ENCODE results near the gene WEE1.
A peak's percentile ranks its signal among the peaks of the same experiment; 100 is the strongest.

WEE1 gene

GRCh38 chr11:9577556-9577955, 4.1 kb downstream of the WEE1 start:
- in situ Hi-C loops (cut with HindIII; ENCODE audit: low pct_ligation_motif_present, low sequenced_read_pairs): no loop called here
- H3K36me3 ChIP-seq (replicated peaks): peaks cover 27% of the 10 kb centered on the region
- TF ChIP-seq CTCF (IDR thresholded peaks at IDR 0.05; ENCODE audit: low read depth, low read length, missing control alignments): no peak
- DNase-seq: peak; percentile 36
- no peaks in the 10 kb centered on the region for H3K27me3 ChIP-seq (replicated peaks)
- H3K27ac ChIP-seq: peak overlapping the region; percentile 98
- peak overlapping the region; percentile 88 for H3K4me3 ChIP-seq (ENCODE audit: low read depth, low read length)

GRCh38 chr11:9580894-9581293, 7.4 kb downstream of the WEE1 start:
- Histone ChIP-seq H3K27me3 (replicated peaks) (no peaks in the 10 kb centered on the region), H3K27ac (no peak overlapping the region), H3K4me3 (ENCODE audit: low read depth, low read length) (no peak overlapping the region), H3K36me3 (replicated peaks) (peaks cover 53% of the 10 kb centered on the region)
- no peak for DNase-seq
- no peak for TF ChIP-seq CTCF (IDR thresholded peaks at IDR 0.05; ENCODE audit: low read depth, low read length, missing control alignments)
- in situ Hi-C loops (cut with HindIII; ENCODE audit: low pct_ligation_motif_present, low sequenced_read_pairs): no loop called here

- Histone ChIP-seq H3K36me3 (replicated peaks) (peaks cover 61% of the 10 kb centered on the region), H3K4me3 (ENCODE audit: low read depth, low read length) (no peak overlapping the region), H3K27ac (no peak overlapping the region), H3K27me3 (replicated peaks) (no peaks in the 10 kb centered on the region)
- DNase-seq: no peak
- in situ Hi-C loops (cut with HindIII; ENCODE audit: low pct_ligation_motif_present, low sequenced_read_pairs): no loop called here
- TF ChIP-seq CTCF (IDR thresholded peaks at IDR 0.05; ENCODE audit: low read depth, low read length, missing control alignments): no peak
These were observed 8.2 kb downstream of the WEE1 start for GRCh38 chr11:9581556-9582161.

- Histone ChIP-seq H3K36me3 (replicated peaks) (peaks cover 29% of the 10 kb centered on the region), H3K27me3 (replicated peaks) (no peaks in the 10 kb centered on the region), H3K27ac (no peak overlapping the region), H3K4me3 (ENCODE audit: low read depth, low read length) (no peak overlapping the region)
- in situ Hi-C loops (cut with HindIII; ENCODE audit: low pct_ligation_motif_present, low sequenced_read_pairs): no loop called here
- DNase-seq: no peak
- TF ChIP-seq CTCF (IDR thresholded peaks at IDR 0.05; ENCODE audit: low read depth, low read length, missing control alignments): no peak
These were observed 17.2 kb downstream of the WEE1 start for GRCh38 chr11:9590717-9591116.

- Histone ChIP-seq H3K4me3 (ENCODE audit: low read depth, low read length) (no peak overlapping the region), H3K27ac (no peak overlapping the region), H3K36me3 (replicated peaks) (peaks cover 6% of the 10 kb centered on the region), H3K27me3 (replicated peaks) (no peaks in the 10 kb centered on the region)
- TF ChIP-seq CTCF (IDR thresholded peaks at IDR 0.05; ENCODE audit: low read depth, low read length, missing control alignments): no peak
- no peak for DNase-seq
- in situ Hi-C loops (cut with HindIII; ENCODE audit: low pct_ligation_motif_present, low sequenced_read_pairs): no loop called here
These were observed 21.0 kb downstream of the WEE1 start for GRCh38 chr11:9594267-9595046.
